ENCODE measurements around the gene CLEC16A.

CLEC16A gene

GRCh38 chr16:11144122-11144521 lies 199.8 kb downstream of the CLEC16A start:
- no peak for DNase-seq (ENCODE audit: low spot score)

- DNase-seq (ENCODE audit: low spot score): no peak
Measured at GRCh38 chr16:11145173-11145818, 200.9 kb downstream of the CLEC16A start.

GRCh38 chr16:11145819-11146211 lies 201.5 kb downstream of the CLEC16A start:
- DNase-seq (ENCODE audit: low spot score): no peak

GRCh38 chr16:11147033-11147753 lies 202.8 kb downstream of the CLEC16A start:
- no peak for DNase-seq (ENCODE audit: low spot score)

GRCh38 chr16:11147754-11148444 lies 203.5 kb downstream of the CLEC16A start:
- DNase-seq (ENCODE audit: low spot score): no peak

- no peak for DNase-seq (ENCODE audit: low spot score)
Measured at GRCh38 chr16:11149011-11149616, 204.8 kb downstream of the CLEC16A start.

- no peak for DNase-seq (ENCODE audit: low spot score)
Measured at GRCh38 chr16:11150190-11150589, 205.8 kb downstream of the CLEC16A start.

- DNase-seq (ENCODE audit: low spot score): no peak
Measured at GRCh38 chr16:11151156-11151884, 207.0 kb downstream of the CLEC16A start.

- DNase-seq (ENCODE audit: low spot score): no peak
Measured at GRCh38 chr16:11151885-11152629, 207.7 kb downstream of the CLEC16A start.

GRCh38 chr16:11152677-11153331 lies 208.4 kb downstream of the CLEC16A start:
- no peak for DNase-seq (ENCODE audit: low spot score)

GRCh38 chr16:11155284-11155806 lies 211.0 kb downstream of the CLEC16A start:
- no peak for DNase-seq (ENCODE audit: low spot score)

- no peak for DNase-seq (ENCODE audit: low spot score)
Measured at GRCh38 chr16:11156401-11156800, 212.0 kb downstream of the CLEC16A start.

GRCh38 chr16:11157143-11157542 lies 212.8 kb downstream of the CLEC16A start:
- no peak for DNase-seq (ENCODE audit: low spot score)

- no peak for DNase-seq (ENCODE audit: low spot score)
Measured at GRCh38 chr16:11158018-11158417, 213.7 kb downstream of the CLEC16A start.

GRCh38 chr16:11159282-11159681 lies 214.9 kb downstream of the CLEC16A start:
- no peak for DNase-seq (ENCODE audit: low spot score)

- DNase-seq (ENCODE audit: low spot score): no peak
Measured at GRCh38 chr16:11160676-11161115, 216.3 kb downstream of the CLEC16A start.

GRCh38 chr16:11161439-11161838 lies 217.1 kb downstream of the CLEC16A start:
- no peak for DNase-seq (ENCODE audit: low spot score)

GRCh38 chr16:11161974-11162373 lies 217.6 kb downstream of the CLEC16A start:
- no peak for DNase-seq (ENCODE audit: low spot score)

GRCh38 chr16:11162586-11163268 lies 218.4 kb downstream of the CLEC16A start:
- DNase-seq (ENCODE audit: low spot score): no peak

GRCh38 chr16:11163761-11164261 lies 219.4 kb downstream of the CLEC16A start:
- no peak for DNase-seq (ENCODE audit: low spot score)
